ENCODE data around the gene STX1B. TPM values are rescaled to one million over a fixed set of nuclear protein-coding genes. Genes with fewer than 3 reads are reported as not detected.
A peak's percentile ranks its signal among the peaks of the same experiment; 100 is the strongest.

STX1B gene
- total RNA-seq, 1 experiment from 2014 or later: 0.13 TPM

DNA sequence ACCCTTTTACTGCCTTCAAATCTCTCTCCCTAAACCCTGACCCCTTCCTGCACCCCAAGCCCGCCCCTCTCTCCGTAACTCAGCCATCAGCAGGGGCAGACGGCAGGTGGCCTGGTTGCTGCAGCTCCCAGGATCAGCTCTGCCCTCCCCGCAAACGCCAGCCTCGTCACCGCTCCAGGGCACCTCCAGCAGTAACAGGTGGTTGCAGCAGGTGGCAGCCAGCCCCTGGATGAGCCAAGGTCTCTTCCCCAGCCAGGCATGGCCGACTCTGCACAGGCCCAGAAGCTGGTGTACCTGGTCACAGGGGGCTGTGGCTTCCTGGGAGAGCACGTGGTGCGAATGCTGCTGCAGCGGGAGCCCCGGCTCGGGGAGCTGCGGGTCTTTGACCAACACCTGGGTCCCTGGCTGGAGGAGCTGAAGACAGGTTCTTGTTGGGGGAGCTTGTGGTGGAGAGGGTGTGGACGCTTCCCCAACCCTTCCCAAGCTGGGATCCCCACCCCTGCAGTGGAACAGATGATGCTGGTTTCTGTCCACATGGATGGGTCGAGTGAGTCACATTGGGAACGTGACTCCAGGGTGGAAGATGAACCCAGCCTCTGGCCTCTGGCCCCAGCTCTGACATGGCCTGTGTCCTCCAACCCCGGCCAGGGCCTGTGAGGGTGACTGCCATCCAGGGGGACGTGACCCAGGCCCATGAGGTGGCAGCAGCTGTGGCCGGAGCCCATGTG, 24.9 kb downstream of the STX1B start:
- peak; percentile 8 for DNase-seq (ENCODE audit: low read depth, low spot score)
- in situ Hi-C loops (cut with HindIII; ENCODE audit: low pct_unique_long_range_greater_than_20kb, low sequenced_read_pairs): no loop called here

DNA sequence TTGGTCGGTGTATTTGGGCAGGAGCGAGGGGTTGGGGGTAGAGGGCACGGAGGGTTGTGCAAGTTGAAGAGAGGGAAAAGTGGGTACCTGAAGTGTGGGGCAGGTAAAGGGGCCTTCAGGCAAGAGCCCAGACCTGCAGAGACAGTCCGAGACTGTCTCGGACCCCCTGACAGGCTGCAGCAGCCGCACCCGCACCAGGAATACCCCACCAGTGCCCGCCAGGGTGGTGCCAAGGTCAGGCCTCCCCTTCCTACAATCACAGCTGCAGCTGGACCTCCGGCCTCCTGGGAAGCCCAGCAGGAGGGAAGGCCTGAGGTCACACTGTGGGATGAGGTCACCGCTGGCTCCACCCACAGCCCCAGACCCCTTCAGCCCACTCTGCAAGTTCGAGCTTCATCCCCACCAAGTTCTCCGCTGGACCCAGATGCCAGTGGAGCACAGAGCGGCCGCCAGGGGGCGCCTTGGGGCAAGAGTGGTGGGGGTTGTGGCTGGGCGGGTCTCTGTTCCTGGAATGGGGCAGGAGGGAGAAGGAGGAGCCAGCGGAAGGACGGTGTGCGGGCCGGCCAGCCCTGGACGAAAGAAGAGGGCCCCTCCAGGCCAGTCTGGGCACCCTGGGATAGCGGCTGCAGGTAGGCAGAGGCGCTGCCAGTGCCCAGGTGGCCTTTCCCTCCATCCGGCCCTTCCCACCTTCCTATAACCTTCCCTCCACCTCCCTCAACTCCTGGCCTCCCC, 25.6 kb downstream of the STX1B start, which contains the start of gene HSD3B7:
HSD3B7 (plus strand) TSS at position 539 of the 732 bp plus-strand sequence. CDS start 452 bp downstream, outside the sequence.
- in situ Hi-C loops (cut with HindIII; ENCODE audit: low pct_unique_long_range_greater_than_20kb, low sequenced_read_pairs): no loop called here
- DNase-seq (ENCODE audit: low read depth, low spot score): peak; percentile 79

DNA sequence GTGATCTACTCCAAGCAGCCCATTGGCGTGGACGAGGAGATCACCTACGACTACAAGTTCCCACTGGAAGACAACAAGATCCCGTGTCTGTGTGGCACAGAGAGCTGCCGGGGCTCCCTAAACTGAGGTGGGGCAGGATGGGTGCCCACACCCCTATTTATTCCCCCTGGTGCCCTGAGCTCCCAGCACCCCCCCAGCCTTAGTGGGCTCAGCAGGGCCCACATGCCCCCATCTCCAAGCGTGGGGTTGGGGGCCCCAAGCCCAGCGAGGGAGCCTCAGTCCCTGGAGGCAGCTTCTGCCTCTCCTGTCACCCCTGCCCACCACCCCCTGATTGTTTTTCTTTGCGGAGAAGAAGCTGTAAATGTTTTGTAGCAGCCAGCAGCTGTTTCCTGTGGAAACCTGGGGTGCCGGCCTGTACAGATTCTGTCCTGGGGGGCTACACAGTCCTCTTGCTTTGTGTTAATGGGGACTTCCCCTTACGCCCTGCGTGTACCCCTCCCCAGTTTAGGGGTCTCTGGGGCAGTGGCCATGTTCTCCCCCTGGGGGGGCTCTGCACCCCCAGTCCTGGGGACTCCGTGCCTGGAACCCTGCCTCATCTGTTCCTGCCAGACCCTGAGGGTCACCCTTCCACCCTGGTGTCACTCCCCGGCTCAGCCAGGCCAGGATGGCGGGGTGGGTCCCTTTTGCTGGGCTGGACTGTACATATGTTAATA, 26.4 kb downstream of the STX1B start:
- DNase-seq (ENCODE audit: low read depth, low spot score): no peak
- in situ Hi-C loops (cut with HindIII; ENCODE audit: low pct_unique_long_range_greater_than_20kb, low sequenced_read_pairs): no loop called here

DNA sequence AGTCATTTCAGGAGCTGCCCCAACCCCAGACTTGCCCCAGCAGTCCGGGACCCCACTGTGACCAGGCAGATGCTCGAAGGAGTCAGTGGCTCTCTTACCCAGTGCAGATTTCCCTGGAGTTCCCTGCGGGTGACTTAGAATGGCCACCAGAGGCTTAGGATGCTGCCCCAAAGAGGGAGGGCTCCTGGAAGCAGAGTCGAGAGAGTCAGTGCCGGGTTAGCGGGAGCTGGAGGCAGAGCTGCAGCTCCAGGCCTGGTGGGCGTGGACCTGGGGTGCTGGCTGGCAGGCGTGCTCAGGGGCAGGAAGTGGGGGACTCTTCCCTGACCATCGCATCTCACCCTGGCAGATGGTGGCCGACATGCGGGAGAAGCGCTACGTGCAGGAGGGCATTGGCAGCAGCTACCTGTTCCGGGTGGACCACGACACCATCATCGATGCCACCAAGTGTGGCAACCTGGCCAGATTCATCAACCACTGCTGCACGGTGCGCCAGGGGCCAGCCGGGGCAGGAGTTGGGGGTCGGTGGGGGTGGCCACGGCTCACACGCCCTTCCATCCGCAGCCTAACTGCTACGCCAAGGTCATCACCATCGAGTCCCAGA, 27.0 kb downstream of the STX1B start:
- DNase-seq (ENCODE audit: low read depth, low spot score): no peak
- in situ Hi-C loops (cut with HindIII; ENCODE audit: low pct_unique_long_range_greater_than_20kb, low sequenced_read_pairs): no loop called here

DNA sequence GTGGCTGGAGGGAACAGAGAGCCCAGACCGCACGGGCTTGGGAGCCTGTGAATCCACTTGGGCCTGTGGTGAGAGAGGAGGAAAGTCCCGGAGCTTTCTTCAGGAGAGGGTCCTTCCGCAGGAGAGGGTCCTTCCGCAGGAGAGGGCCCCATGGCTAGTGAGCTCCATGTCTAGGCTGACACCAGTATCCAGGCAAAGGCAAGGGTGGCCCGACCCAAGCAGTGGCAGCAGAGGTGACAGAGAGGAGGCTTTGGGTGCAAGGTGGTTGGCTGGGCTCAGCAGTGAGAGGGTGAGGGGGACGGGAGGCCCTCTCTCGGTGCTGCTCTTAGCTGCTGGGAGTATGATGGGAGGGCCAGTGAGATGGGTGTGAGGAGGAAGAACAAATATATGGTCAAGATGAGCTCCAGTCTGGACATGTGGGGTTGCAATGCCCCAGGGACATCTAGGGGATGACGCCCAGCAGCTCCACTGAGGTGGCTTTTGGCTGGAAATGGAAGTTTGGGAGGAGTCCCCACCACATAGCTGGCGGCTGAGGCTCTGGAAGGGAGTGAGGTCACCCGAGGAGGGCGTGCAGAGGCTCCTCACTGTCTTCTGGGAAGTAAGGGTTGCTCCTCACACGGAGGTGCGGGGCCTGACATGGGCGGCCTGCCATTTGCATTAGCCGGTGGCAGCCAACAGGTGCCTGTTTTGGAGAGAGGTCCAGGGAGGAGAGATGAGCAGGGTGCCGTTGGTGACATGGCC, 27.7 kb downstream of the STX1B start:
- in situ Hi-C loops (cut with HindIII; ENCODE audit: low pct_unique_long_range_greater_than_20kb, low sequenced_read_pairs): no loop called here
- DNase-seq (ENCODE audit: low read depth, low spot score): no peak

DNA sequence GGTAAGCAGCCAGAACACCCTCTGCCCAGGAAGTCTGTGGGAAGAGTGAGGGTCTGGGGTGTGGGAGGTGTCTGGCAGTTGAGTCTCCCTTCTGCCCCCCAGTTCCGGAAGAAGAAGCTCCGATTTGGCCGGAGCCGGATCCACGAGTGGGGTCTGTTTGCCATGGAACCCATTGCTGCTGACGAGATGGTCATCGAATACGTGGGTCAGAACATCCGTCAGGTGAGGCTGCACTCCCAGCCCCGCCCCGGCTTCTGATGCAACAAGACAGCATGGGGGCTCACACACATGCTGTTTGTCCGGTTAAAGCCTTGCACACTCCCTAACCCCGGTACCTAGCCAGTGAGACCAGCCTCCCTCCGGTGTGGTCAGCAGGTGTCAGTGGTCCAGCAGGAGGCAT, 29.5 kb downstream of the STX1B start:
- DNase-seq (ENCODE audit: low read depth, low spot score): no peak
- in situ Hi-C loops (cut with HindIII; ENCODE audit: low pct_unique_long_range_greater_than_20kb, low sequenced_read_pairs): no loop called here

DNA sequence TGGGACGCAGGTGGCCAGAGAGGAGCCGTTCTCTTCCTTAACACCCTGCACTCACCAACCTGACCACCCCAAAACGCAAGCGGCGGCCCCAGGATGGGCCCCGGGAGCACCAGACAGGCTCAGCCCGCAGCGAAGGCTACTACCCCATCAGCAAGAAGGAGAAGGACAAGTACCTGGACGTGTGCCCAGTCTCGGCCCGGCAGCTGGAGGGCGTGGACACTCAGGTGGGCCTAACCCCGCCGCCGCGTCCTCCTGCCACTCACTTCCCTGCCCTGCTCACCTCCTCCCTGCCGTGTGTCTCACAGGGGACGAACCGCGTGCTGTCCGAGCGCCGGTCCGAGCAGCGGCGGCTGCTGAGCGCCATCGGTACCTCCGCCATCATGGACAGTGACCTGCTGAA, 30.0 kb downstream of the STX1B start:
- in situ Hi-C loops (cut with HindIII; ENCODE audit: low pct_unique_long_range_greater_than_20kb, low sequenced_read_pairs): no loop called here
- DNase-seq (ENCODE audit: low read depth, low spot score): no peak

DNA sequence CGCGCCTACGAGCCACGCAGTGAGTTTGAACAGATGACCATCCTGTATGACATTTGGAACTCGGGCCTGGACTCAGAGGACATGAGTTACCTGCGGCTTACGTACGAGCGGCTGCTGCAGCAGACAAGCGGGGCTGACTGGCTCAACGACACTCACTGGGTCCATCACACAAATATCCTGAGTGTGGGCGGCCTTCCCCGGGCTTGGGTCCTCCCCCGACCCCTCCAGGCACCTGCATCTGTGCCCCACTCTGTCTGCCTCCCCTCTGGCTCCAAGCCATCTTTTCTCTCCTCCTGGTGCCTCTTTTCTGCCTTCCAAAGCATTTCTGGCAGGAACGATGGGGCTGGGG, 30.4 kb downstream of the STX1B start:
- in situ Hi-C loops (cut with HindIII; ENCODE audit: low pct_unique_long_range_greater_than_20kb, low sequenced_read_pairs): no loop called here
- no peak for DNase-seq (ENCODE audit: low read depth, low spot score)

DNA sequence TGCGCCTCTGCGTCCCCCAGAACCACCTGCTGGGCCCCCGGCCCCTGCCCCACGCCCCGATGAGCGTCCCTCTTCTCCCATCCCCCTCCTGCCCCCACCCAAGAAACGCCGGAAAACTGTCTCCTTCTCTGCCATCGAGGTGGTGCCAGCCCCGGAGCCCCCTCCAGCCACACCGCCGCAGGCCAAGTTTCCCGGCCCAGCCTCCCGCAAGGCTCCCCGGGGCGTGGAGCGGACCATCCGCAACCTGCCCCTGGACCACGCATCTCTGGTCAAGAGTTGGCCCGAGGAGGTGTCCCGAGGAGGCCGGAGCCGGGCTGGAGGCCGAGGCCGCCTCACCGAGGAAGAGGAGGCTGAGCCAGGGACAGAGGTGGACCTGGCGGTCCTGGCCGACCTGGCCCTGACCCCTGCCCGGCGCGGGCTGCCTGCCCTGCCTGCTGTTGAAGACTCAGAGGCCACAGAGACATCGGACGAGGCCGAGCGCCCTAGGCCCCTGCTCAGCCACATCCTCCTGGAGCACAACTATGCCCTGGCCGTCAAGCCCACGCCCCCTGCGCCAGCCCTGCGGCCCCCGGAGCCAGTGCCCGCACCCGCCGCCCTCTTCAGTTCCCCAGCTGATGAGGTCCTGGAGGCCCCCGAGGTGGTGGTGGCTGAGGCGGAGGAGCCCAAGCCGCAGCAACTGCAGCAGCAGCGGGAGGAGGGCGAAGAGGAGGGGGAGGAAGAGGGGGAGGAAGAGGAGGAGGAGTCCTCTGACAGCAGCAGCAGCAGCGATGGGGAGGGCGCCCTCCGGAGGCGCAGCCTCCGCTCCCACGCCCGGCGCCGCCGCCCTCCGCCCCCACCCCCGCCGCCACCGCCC, 31.0 kb downstream of the STX1B start:
- in situ Hi-C loops (cut with HindIII; ENCODE audit: low pct_unique_long_range_greater_than_20kb, low sequenced_read_pairs): no loop called here

DNA sequence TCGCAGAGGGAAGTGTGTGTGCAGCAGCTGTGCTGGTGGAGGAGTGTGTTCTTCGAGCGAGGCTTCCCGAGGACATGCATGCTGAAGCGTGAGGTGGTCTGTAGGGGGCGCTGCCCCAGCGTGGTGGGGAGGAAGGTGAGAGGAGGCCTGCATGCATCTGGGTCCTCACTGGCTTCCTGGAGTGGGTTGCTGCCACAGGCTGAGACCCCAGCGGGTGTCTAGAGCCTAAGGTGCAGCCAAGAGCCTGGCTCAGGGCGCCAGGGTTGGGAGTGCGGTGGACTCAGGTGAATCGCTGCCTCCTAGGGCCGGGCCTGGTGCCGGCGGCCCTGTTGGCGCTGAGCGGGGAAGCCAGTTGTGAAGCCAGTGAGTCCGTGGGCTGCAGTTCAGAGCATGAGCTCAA, 32.9 kb downstream of the STX1B start:
- peak; percentile 26 for DNase-seq (ENCODE audit: low read depth, low spot score)
- in situ Hi-C loops (cut with HindIII; ENCODE audit: low pct_unique_long_range_greater_than_20kb, low sequenced_read_pairs): no loop called here

More for the DNA sequence above, 31.0 kb downstream of the STX1B start:
- DNase-seq (ENCODE audit: low read depth, low spot score): no peak

DNA sequence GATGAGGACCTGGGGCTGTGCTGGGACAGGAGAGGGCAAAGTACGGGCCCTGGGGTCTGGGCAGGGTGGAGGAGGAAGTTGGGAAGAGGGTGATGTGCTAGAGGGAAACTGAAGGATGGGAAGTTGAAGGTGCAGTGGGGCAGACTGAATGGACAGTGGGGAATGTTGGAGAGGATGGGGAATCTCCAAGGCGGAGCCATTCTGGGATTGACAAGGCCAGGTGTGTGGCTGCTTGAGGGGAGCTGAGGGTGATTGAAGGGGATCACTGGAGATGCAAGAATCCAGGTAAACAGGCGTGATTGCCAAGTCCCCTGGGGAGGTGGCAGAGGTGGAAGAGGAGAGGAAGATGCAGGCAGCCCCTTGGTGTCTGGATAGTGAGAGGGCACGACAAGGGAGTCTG, 34.0 kb downstream of the STX1B start:
- in situ Hi-C loops (cut with HindIII; ENCODE audit: low pct_unique_long_range_greater_than_20kb, low sequenced_read_pairs): no loop called here
- no peak for DNase-seq (ENCODE audit: low read depth, low spot score)

DNA sequence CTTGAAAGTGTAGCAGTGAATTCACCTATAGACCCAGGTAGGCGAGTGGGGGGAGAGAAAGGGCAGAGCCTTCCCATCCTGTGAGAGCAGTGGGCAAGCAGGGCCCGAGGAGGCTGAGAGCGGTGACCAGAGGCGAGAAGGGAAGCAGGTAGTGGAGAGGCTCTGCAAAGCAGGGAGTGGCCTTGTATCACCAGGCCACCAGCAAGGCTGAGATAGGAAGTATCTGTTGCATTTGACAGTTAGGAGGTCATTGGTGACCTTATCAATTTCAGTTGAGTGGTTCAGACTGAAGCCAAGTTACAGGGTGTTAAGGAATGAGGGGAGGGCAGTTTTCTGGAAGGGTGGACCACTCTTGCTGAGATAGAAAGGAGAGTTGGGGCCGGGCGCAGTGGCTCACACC, 36.1 kb downstream of the STX1B start:
- in situ Hi-C loops (cut with HindIII; ENCODE audit: low pct_unique_long_range_greater_than_20kb, low sequenced_read_pairs): no loop called here
- DNase-seq (ENCODE audit: low read depth, low spot score): no peak

DNA sequence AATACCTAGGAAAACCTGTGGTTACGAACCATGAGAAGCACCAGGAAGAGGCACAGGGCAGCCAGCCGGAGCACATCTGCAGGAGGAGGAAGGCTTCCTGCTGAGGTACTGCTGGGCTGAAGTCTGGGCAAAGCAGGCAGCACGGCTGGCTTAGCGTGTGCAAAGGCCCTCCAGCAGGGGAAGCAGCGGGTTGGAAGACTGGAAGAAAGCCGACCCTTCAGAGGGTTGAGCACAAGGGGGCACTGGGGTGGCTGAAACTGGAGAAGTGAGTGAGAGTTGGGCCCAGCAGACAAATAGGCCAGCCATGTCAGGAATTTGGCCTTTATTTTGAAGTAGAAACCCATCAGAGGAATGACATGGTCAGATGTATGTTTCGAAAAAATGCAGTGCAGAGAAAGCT, 37.6 kb downstream of the STX1B start:
- DNase-seq (ENCODE audit: low read depth, low spot score): peak; percentile 22
- in situ Hi-C loops (cut with HindIII; ENCODE audit: low pct_unique_long_range_greater_than_20kb, low sequenced_read_pairs): no loop called here

DNA sequence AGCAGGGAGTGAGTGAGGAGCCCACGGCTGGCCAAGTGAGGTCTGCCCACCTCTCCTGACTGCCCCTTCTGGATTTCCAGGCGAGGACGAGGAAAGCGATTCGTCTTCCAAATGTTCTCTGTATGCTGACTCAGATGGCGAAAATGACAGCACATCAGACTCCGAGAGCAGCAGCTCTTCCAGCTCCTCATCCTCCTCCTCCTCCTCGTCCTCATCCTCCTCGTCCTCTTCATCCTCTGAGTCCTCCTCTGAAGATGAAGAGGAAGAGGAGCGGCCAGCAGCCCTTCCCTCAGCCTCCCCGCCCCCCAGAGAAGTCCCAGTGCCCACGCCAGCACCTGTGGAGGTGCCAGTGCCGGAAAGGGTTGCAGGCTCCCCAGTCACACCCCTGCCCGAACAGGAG, 39.1 kb downstream of the STX1B start:
- in situ Hi-C loops (cut with HindIII; ENCODE audit: low pct_unique_long_range_greater_than_20kb, low sequenced_read_pairs): no loop called here
- DNase-seq (ENCODE audit: low read depth, low spot score): no peak

DNA sequence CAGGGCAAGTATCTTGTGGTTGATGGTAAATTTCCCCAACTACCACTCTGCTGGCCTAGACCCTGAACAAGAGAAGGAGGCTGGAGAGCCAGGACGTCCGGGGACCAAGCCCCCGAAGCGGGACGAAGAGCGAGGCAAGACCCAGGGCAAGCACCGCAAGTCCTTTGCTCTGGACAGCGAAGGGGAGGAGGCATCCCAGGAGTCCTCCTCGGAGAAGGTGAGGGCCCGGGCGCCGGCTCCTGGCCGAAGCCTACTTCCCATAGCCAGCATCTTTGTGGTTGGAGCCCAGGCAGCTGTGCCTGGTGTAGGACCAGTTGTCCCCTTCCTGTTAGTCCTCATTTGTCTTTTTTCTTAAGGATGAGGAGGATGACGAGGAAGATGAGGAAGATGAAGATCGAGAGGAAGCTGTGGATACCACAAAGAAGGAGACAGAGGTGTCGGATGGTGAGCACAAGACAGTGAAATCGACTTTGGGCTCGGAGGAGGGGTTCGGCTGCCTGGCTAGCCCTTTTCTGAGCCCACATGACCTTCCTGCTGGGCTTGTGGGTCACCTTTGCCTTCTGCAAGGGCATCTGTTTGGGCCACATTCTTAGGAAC, 41.1 kb downstream of the STX1B start:
- no peak for DNase-seq (ENCODE audit: low read depth, low spot score)
- in situ Hi-C loops (cut with HindIII; ENCODE audit: low pct_unique_long_range_greater_than_20kb, low sequenced_read_pairs): no loop called here

DNA sequence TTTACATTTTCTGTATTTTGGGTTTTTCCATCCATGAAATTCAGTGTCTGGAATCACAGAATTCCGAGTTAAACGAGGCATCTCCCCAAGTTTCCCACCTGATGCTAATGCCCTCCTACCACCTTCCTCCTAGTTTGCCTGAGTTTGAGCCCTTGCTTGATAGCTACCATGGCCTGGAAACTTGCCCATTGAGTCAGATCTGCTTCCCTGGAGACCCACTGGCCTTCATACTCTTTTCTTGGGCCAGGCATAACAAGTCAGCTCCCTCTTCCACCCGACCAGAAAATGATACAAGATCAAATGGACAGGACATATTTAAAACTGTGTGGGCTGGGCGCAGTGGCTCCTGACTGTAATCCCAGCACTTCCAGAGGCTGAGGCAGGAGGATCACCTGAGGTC, 42.6 kb downstream of the STX1B start:
- in situ Hi-C loops (cut with HindIII; ENCODE audit: low pct_unique_long_range_greater_than_20kb, low sequenced_read_pairs): no loop called here
- DNase-seq (ENCODE audit: low read depth, low spot score): no peak

Data from SK-MEL-5 (cell line).